K562 (cell line): ENCODE measurements around the gene RAD23B. TPM values are rescaled to one million over a fixed set of nuclear protein-coding genes. Genes with fewer than 3 reads are reported as not detected.

Experiments
- ATAC-seq: fragments of 200-7000 bp; cut with Tn5 transposase; 3 replicates; pipeline ENCODE4 v1.9.1; 2020; ENCODE audit warnings: moderate library complexity
- BruUV-seq: library from RNA; stranded (reverse); fragments of 400-500 nt; replicated peaks from 2 replicates; lab custom pipeline; 2021; lab: Mats Ljungman, UMichigan
- CTCF ChIA-PET: fragments of 300-600 bp; formaldehyde crosslinking; extraction: SDS; loops from one replicate; lab custom pipeline; 2021; ENCODE audit warnings: low intra/inter-chr PET ratio; lab: Yijun Ruan, JAX
- POLR2A ChIA-PET: fragments of 300-600, 350-650 bp; sonication (Branson Sonifier 250); formaldehyde crosslinking; extraction: SDS; loops from one replicate; lab custom pipeline; 2021; ENCODE audit warnings: antibody characterized with exemption, inconsistent platforms; lab: Yijun Ruan, JAX
- DNase-seq, 4 experiments: peaks; one replicate each; pipeline versions ENCODE4 v3.0.0 to v3.0.0-alpha.2; 2011 to 2018; ENCODE audit warnings: low spot score in 3 of 4, mixed read lengths in 3 of 4; ENCODE audit errors: extremely low read depth in 1 of 4
- FAIRE-seq: peaks from 2 replicates; lab custom pipeline; 2011; peaks lifted over from hg19 to GRCh38; lab: Jason Lieb, UNC
- H2AFZ ChIP-seq: 2 replicates; pipeline ENCODE4 v1.6.0; 2011; ENCODE audit warnings: low read depth, low read length, control low read depth, inconsistent platforms
- H3K27ac ChIP-seq: fragments of 200-600 bp; 3 replicates; pipeline ENCODE4 v1.8.0; 2011; ENCODE audit warnings: low read depth, mild to moderate bottlenecking, control low read depth, inconsistent platforms, low read length, moderate library complexity, mixed read lengths; ENCODE audit errors: extremely low read depth
- H3K27me3 ChIP-seq, 2 experiments: fragments of 300-600 bp in 1 of 2; 2 replicates in 1 of 2; 3 replicates in 1 of 2; pipeline versions ENCODE4 v1.6.0 to v1.8.0; 2011; ENCODE audit warnings: inconsistent platforms in 2 of 2, low read length in 2 of 2, mild to moderate bottlenecking in 1 of 2, mixed read lengths in 1 of 2, moderate library complexity in 1 of 2; ENCODE audit not compliant: control insufficient read depth in 2 of 2, insufficient read depth in 2 of 2
- H3K36me3 ChIP-seq: fragments of 300-600 bp; 3 replicates; pipeline ENCODE4 v1.8.0; 2011; ENCODE audit warnings: mild to moderate bottlenecking, low read length, inconsistent platforms; ENCODE audit not compliant: control insufficient read depth, insufficient read depth
- H3K4me1 ChIP-seq, 2 experiments: fragments of 200-600 bp in 1 of 2; replicated peaks in 1 of 2; 2 replicates in 1 of 2; 3 replicates in 1 of 2; pipeline versions ENCODE4 v1.5.1 to v1.8.0; 2011; ENCODE audit warnings: inconsistent platforms in 2 of 2, low read length in 2 of 2, mild to moderate bottlenecking in 1 of 2, mixed read lengths in 1 of 2, moderate library complexity in 1 of 2; ENCODE audit not compliant: control insufficient read depth in 2 of 2, insufficient read depth in 2 of 2
- H3K4me2 ChIP-seq: 2 replicates; pipeline ENCODE4 v1.6.1; 2011; ENCODE audit warnings: low read length, control low read depth, inconsistent platforms, mixed read lengths; ENCODE audit not compliant: insufficient read depth
- H3K4me3 ChIP-seq: fragments of 200-600 bp; sonication (generic), shearing (Covaris generic); 2 replicates; pipeline ENCODE4 v1.5.1; 2016; ENCODE audit warnings: control low read depth, inconsistent platforms
- H3K79me2 ChIP-seq: fragments of 200-600 bp; 3 replicates; pipeline ENCODE4 v1.8.0; 2011; ENCODE audit warnings: low read length, inconsistent platforms; ENCODE audit not compliant: control insufficient read depth, insufficient read depth
- H3K9ac ChIP-seq, 2 experiments: 2 replicates each; pipeline versions ENCODE4 v1.6.0 to v1.6.1; 2011; ENCODE audit warnings: low read depth in 2 of 2, low read length in 2 of 2, control low read depth in 1 of 2, inconsistent platforms in 1 of 2, mild to moderate bottlenecking in 1 of 2, mixed read lengths in 1 of 2; ENCODE audit not compliant: insufficient read depth in 1 of 2
- H3K9me1 ChIP-seq: one replicate; pipeline ENCODE4 v1.6.0; 2011; ENCODE audit warnings: inconsistent platforms, mild to moderate bottlenecking, low read length, moderate library complexity; ENCODE audit not compliant: control insufficient read depth, insufficient read depth
- H3K9me3 ChIP-seq: replicated peaks from 2 replicates; pipeline ENCODE4 v1.5.1; 2011; ENCODE audit warnings: low read depth, low read length, inconsistent platforms; ENCODE audit not compliant: control insufficient read depth, insufficient read depth
- H4K20me1 ChIP-seq: replicated peaks from 2 replicates; pipeline ENCODE4 v1.6.1; 2011; ENCODE audit warnings: low read length, inconsistent platforms, mixed read lengths; ENCODE audit not compliant: control insufficient read depth, insufficient read depth
- LCOR ChIP-seq: sonication (generic); formaldehyde crosslinking; IDR thresholded peaks from 2 replicates; pipeline ENCODE4 v1.8.0; 2022; ENCODE audit warnings: mild to moderate bottlenecking, missing genetic modification reagents
- PHF8 ChIP-seq: fragments of 200-600 bp; sonication (generic); IDR thresholded peaks from 2 replicates; pipeline ENCODE4 v1.6.1; 2012; ENCODE audit warnings: mixed run types, mild to moderate bottlenecking, inconsistent platforms, low read length, moderate library complexity, borderline replicate concordance
- U2AF2 ChIP-seq: fragments of 200-400 bp; formaldehyde crosslinking; optimal IDR thresholded peaks from 2 replicates; pipeline ENCODE3; 2017; ENCODE audit warnings: low read depth, mild to moderate bottlenecking, low read length
- WGBS: fragments of 100-300 bp; shearing (Covaris generic); methylation state at CpG from one replicate; pipeline ENCODE4 v1.1.6; 2016; ENCODE audit warnings: low coverage, mixed read lengths; ENCODE audit not compliant: insufficient coverage; ENCODE audit errors: missing lambda C conversion rate; 5-methylcytosine and 5-hydroxymethylcytosine counted together
- in situ Hi-C: fragments of 300-500 bp; cut with MboI; formaldehyde crosslinking; loops from 4 replicates; pipeline ENCODE4 v1.15.0; 2018; ENCODE audit warnings: inconsistent platforms, mixed read lengths
- intact Hi-C: fragments of 100-400 bp; cut with micrococcal nuclease; formaldehyde crosslinking; loops from 2 replicates; pipeline ENCODE4 v1.14.2; 2022
- polyA plus RNA-seq, 8 experiments: library from polyadenylated mRNA; depleted of rRNA in 4 of 8; stranded (reverse) in 5 of 8; unstranded in 3 of 8; fragments of >200 nt; fragmentation: Nextera tagmentation in 2 of 8; fragmentation: Illumina TruSeq in 1 of 8; extraction: Ambion mirVana in 2 of 8; extraction: Trizol in 1 of 8; gene quantifications; 2 replicates each; pipeline versions ENCODE4 v1.2.1 to v1.2.3, GENCODE V29; 2011 to 2014; ENCODE audit warnings: inconsistent platforms in 1 of 8, missing spikeins in 1 of 8
- total RNA-seq, 7 experiments: library from RNA; depleted of rRNA in 6 of 7; stranded (reverse); fragments of >200 nt in 6 of 7; fragmentation: Illumina TruSeq in 2 of 7; extraction: Trizol in 2 of 7; gene quantifications; 2 replicates each; pipeline versions ENCODE4 v1.2.1 to v1.2.3, GENCODE V29; 2011 to 2021; ENCODE audit warnings: low replicate concordance in 1 of 7
- TF ChIP-seq, protein P1 (sequence below): sonication (generic); formaldehyde crosslinking; IDR thresholded peaks from 2 replicates; pipeline ENCODE4 v1.8.0; 2023; ENCODE audit warnings: missing genetic modification reagents, mild to moderate bottlenecking, borderline replicate concordance
- TF ChIP-seq, protein P2 (sequence below): fragments of 450-650 bp; IDR thresholded peaks from 2 replicates; pipeline ENCODE4 v1.6.1; 2017; ENCODE audit warnings: antibody characterized with exemption, mild to moderate bottlenecking
- TF ChIP-seq, protein P3 (sequence below): sonication (generic); formaldehyde crosslinking; IDR thresholded peaks from 2 replicates; pipeline ENCODE4 v1.8.0; 2022; ENCODE audit warnings: mild to moderate bottlenecking, missing genetic modification reagents, borderline replicate concordance
- TF ChIP-seq, protein P4 (sequence below): fragments of 200-800 bp; sonication (Bioruptor generic); IDR thresholded peaks from 2 replicates; pipeline ENCODE4 v1.6.1; 2017; ENCODE audit warnings: missing genetic modification characterization, missing compliant biosample characterization

RAD23B gene
- total and polyA plus RNA-seq, 9 of the 15 experiments (the other 6 are each of a cell fraction or from before 2014, with no cell fraction given): 14.5 to 184 (median 114) TPM

DNA sequence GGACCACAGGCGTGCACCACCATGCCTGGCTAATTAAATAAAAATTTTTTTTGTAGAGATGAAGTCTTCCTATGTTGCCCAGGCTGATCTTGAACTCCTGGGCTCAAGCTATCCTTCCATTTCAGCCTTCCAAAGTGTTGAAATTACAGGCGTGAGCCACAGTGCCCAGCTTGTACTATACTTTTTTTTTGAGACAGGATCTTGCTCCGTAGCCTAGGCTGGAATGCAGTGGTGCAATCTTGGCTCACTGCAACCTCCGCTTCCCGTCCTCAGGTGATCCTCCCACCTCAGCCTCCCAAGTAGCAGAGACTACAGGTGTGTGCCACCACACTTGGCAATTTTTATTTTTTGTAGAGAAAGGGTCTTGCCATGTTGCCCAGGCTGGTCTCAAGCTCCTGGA is 5.3 kb upstream of the RAD23B start:
- POLR2A ChIA-PET: interaction anchor here (0.6 kb wide), 1 partner anchor 260 kb away, joined by 4 read pairs; no protein-coding TSS in a partner anchor
- peaks cover 3% of the 10 kb centered on the region; the same call in 1 of the 3 replicates for H3K79me2 ChIP-seq
- CTCF ChIA-PET: no interaction called here
- no peak overlapping the region for H3K9ac ChIP-seq
- H2AFZ ChIP-seq: no peak overlapping the region
- intact Hi-C loops: no loop called here
- ATAC-seq: no peak
- H3K9me3 ChIP-seq: no peaks in the 10 kb centered on the region
- no peaks in the 10 kb centered on the region for H3K9me1 ChIP-seq
- H3K4me1 ChIP-seq: peaks cover 5 to 20% of the 10 kb centered on the region in 2 experiments; a peak in 4 of 5 replicates
- no peak overlapping the region for H3K27ac ChIP-seq
- H3K4me3 ChIP-seq: no peak overlapping the region
- no peak for FAIRE-seq
- in situ Hi-C loops: no loop called here
- no peaks in the 10 kb centered on the region for H4K20me1 ChIP-seq
- H3K4me2 ChIP-seq: no peak overlapping the region
- DNase-seq: no peak
- H3K27me3 ChIP-seq: peaks cover 0 to 11% of the 10 kb centered on the region in 2 experiments; a peak in 4 of 5 replicates
- no TSS peak for BruUV-seq
- H3K36me3 ChIP-seq: no peaks in the 10 kb centered on the region
- WGBS: 31% methylated on average over 5 of the region's 5 CpGs
- TF ChIP-seq, protein P1, sequence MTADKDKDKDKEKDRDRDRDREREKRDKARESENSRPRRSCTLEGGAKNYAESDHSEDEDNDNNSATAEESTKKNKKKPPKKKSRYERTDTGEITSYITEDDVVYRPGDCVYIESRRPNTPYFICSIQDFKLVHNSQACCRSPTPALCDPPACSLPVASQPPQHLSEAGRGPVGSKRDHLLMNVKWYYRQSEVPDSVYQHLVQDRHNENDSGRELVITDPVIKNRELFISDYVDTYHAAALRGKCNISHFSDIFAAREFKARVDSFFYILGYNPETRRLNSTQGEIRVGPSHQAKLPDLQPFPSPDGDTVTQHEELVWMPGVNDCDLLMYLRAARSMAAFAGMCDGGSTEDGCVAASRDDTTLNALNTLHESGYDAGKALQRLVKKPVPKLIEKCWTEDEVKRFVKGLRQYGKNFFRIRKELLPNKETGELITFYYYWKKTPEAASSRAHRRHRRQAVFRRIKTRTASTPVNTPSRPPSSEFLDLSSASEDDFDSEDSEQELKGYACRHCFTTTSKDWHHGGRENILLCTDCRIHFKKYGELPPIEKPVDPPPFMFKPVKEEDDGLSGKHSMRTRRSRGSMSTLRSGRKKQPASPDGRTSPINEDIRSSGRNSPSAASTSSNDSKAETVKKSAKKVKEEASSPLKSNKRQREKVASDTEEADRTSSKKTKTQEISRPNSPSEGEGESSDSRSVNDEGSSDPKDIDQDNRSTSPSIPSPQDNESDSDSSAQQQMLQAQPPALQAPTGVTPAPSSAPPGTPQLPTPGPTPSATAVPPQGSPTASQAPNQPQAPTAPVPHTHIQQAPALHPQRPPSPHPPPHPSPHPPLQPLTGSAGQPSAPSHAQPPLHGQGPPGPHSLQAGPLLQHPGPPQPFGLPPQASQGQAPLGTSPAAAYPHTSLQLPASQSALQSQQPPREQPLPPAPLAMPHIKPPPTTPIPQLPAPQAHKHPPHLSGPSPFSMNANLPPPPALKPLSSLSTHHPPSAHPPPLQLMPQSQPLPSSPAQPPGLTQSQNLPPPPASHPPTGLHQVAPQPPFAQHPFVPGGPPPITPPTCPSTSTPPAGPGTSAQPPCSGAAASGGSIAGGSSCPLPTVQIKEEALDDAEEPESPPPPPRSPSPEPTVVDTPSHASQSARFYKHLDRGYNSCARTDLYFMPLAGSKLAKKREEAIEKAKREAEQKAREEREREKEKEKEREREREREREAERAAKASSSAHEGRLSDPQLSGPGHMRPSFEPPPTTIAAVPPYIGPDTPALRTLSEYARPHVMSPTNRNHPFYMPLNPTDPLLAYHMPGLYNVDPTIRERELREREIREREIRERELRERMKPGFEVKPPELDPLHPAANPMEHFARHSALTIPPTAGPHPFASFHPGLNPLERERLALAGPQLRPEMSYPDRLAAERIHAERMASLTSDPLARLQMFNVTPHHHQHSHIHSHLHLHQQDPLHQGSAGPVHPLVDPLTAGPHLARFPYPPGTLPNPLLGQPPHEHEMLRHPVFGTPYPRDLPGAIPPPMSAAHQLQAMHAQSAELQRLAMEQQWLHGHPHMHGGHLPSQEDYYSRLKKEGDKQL (CRISPR knock-in tag): no peak
- TF ChIP-seq, protein P2, sequence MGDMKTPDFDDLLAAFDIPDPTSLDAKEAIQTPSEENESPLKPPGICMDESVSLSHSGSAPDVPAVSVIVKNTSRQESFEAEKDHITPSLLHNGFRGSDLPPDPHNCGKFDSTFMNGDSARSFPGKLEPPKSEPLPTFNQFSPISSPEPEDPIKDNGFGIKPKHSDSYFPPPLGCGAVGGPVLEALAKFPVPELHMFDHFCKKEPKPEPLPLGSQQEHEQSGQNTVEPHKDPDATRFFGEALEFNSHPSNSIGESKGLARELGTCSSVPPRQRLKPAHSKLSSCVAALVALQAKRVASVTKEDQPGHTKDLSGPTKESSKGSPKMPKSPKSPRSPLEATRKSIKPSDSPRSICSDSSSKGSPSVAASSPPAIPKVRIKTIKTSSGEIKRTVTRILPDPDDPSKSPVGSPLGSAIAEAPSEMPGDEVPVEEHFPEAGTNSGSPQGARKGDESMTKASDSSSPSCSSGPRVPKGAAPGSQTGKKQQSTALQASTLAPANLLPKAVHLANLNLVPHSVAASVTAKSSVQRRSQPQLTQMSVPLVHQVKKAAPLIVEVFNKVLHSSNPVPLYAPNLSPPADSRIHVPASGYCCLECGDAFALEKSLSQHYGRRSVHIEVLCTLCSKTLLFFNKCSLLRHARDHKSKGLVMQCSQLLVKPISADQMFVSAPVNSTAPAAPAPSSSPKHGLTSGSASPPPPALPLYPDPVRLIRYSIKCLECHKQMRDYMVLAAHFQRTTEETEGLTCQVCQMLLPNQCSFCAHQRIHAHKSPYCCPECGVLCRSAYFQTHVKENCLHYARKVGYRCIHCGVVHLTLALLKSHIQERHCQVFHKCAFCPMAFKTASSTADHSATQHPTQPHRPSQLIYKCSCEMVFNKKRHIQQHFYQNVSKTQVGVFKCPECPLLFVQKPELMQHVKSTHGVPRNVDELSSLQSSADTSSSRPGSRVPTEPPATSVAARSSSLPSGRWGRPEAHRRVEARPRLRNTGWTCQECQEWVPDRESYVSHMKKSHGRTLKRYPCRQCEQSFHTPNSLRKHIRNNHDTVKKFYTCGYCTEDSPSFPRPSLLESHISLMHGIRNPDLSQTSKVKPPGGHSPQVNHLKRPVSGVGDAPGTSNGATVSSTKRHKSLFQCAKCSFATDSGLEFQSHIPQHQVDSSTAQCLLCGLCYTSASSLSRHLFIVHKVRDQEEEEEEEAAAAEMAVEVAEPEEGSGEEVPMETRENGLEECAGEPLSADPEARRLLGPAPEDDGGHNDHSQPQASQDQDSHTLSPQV: no peak
- TF ChIP-seq, protein P3, sequence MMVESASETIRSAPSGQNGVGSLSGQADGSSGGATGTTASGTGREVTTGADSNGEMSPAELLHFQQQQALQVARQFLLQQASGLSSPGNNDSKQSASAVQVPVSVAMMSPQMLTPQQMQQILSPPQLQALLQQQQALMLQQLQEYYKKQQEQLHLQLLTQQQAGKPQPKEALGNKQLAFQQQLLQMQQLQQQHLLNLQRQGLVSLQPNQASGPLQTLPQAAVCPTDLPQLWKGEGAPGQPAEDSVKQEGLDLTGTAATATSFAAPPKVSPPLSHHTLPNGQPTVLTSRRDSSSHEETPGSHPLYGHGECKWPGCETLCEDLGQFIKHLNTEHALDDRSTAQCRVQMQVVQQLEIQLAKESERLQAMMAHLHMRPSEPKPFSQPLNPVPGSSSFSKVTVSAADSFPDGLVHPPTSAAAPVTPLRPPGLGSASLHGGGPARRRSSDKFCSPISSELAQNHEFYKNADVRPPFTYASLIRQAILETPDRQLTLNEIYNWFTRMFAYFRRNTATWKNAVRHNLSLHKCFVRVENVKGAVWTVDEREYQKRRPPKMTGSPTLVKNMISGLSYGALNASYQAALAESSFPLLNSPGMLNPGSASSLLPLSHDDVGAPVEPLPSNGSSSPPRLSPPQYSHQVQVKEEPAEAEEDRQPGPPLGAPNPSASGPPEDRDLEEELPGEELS: no peak
- TF ChIP-seq, protein P4, sequence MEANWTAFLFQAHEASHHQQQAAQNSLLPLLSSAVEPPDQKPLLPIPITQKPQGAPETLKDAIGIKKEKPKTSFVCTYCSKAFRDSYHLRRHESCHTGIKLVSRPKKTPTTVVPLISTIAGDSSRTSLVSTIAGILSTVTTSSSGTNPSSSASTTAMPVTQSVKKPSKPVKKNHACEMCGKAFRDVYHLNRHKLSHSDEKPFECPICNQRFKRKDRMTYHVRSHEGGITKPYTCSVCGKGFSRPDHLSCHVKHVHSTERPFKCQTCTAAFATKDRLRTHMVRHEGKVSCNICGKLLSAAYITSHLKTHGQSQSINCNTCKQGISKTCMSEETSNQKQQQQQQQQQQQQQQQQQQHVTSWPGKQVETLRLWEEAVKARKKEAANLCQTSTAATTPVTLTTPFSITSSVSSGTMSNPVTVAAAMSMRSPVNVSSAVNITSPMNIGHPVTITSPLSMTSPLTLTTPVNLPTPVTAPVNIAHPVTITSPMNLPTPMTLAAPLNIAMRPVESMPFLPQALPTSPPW (CRISPR knock-in tag): no peak
- TF ChIP-seq PHF8 (no peak), LCOR (CRISPR knock-in tag) (no peak), U2AF2 (no peak)
